Measurements from ENCODE around the gene IL36B.

- TF ChIP-seq POLR2AphosphoS5 (IDR thresholded peaks at IDR 0.05; ENCODE audit: low read depth, low read length) (no peak), POLR2A (IDR thresholded peaks at IDR 0.05; ENCODE audit: low read depth, low read length) (no peak), SPI1 (IDR thresholded peaks at IDR 0.05; ENCODE audit: low read depth, low read length) (no peak), TAF1 (IDR thresholded peaks at IDR 0.05; ENCODE audit: low read depth, low read length) (no peak), POU2F2 (IDR thresholded peaks at IDR 0.05; ENCODE audit: low read depth, low read length) (no peak), PAX5 (IDR thresholded peaks at IDR 0.05; ENCODE audit: insufficient read depth, low read length, severe bottlenecking) (no peak)
These were observed 17.3 kb upstream of the IL36B start for GRCh38 chr2:113069676-113070605.
